Gastrocnemius medialis (tissue), 4 donors: ENCODE data around the gene NPEPL1.

Experiments
- POLR2A ChIP-seq, 2 donors: fragments of 450-650 bp; IDR thresholded peaks; one replicate each; pipeline ENCODE4 v1.6.1; 2017; ENCODE audit warnings: antibody characterized with exemption in 2 of 2, mild to moderate bottlenecking in 2 of 2, moderate library complexity in 2 of 2
- TF ChIP-seq, protein P1 (sequence below), 5 experiments: fragments of 450-650 bp in 3 of 5; fragments of 200-600 bp in 2 of 5; sonication (generic) in 2 of 5; IDR thresholded peaks in 4 of 5; conservative IDR thresholded peaks in 1 of 5; 1 replicate in 4 of 5; 2 replicates in 1 of 5; pipeline ENCODE4 v1.5.1; 2016 to 2019; ENCODE audit warnings: antibody characterized with exemption in 5 of 5, mild to moderate bottlenecking in 3 of 5, moderate library complexity in 3 of 5

- TF ChIP-seq, protein P1, sequence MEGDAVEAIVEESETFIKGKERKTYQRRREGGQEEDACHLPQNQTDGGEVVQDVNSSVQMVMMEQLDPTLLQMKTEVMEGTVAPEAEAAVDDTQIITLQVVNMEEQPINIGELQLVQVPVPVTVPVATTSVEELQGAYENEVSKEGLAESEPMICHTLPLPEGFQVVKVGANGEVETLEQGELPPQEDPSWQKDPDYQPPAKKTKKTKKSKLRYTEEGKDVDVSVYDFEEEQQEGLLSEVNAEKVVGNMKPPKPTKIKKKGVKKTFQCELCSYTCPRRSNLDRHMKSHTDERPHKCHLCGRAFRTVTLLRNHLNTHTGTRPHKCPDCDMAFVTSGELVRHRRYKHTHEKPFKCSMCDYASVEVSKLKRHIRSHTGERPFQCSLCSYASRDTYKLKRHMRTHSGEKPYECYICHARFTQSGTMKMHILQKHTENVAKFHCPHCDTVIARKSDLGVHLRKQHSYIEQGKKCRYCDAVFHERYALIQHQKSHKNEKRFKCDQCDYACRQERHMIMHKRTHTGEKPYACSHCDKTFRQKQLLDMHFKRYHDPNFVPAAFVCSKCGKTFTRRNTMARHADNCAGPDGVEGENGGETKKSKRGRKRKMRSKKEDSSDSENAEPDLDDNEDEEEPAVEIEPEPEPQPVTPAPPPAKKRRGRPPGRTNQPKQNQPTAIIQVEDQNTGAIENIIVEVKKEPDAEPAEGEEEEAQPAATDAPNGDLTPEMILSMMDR (IDR thresholded peaks at IDR 0.05 in 4 of 5, conservative IDR thresholded peaks at IDR 0.05 in 1 of 5) = no peak
- no peak for TF ChIP-seq POLR2A (IDR thresholded peaks at IDR 0.05)
Observed at GRCh38 chr20:58699623-58700107, 7.1 kb downstream of the NPEPL1 start.
